ENCODE results near the gene FIGNL2. TPM values are rescaled to one million over a fixed set of nuclear protein-coding genes. Genes with fewer than 3 reads are reported as not detected.

Gene FIGNL2
- total and polyA plus RNA-seq, 9 of the 15 experiments (the other 6 are each of a cell fraction or from before 2014, with no cell fraction given): 0.01 TPM; not detected in 8

- TF ChIP-seq KAT2B (IDR thresholded peaks at IDR 0.05; ENCODE audit: low read depth, low read length) (no peak), NR2C1 (IDR thresholded peaks at IDR 0.05) (no peak), NR2C1 (tag; IDR thresholded peaks at IDR 0.05) (0 out of 2 replicates have a peak, but pooled peaks have one; percentile 24), TEAD1 (CRISPR knock-in tag; IDR thresholded peaks at IDR 0.05) (no peak), POU5F1 (IDR thresholded peaks at IDR 0.05; ENCODE audit: borderline replicate concordance, low read depth, low read length, partially characterized antibody) (no peak), NR2C2 (CRISPR knock-in tag; IDR thresholded peaks at IDR 0.05) (no peak), NR2C2 (tag; IDR thresholded peaks at IDR 0.05) (peak; percentile 58), MEIS2 (IDR thresholded peaks at IDR 0.05; ENCODE audit: partially characterized antibody) (peak; percentile 96), SMARCB1 (IDR thresholded peaks at IDR 0.05; ENCODE audit: insufficient read length, low read depth) (no peak), RCOR1 (IDR thresholded peaks at IDR 0.05; ENCODE audit: borderline replicate concordance in 1 of 2, low read depth in 2 of 2, low read length in 2 of 2) (peak in 1 of 2 experiments; percentile 48; a peak in 1 of 4 replicates), ZNF699 (CRISPR knock-in tag; IDR thresholded peaks at IDR 0.05; ENCODE audit: insufficient replicate concordance) (no peak), ZNF253 (CRISPR knock-in tag; conservative IDR thresholded peaks at IDR 0.05) (no peak), TCF7L2 (IDR thresholded peaks at IDR 0.05; ENCODE audit: low read depth, low read length) (no peak), VEZF1 (CRISPR knock-in tag; IDR thresholded peaks at IDR 0.05) (0 out of 2 replicates have a peak, but pooled peaks have one; percentile 21), KHSRP (IDR thresholded peaks at IDR 0.05) (no peak), SLC30A9 (CRISPR knock-in tag; IDR thresholded peaks at IDR 0.05) (no peak), ZNF224 (CRISPR knock-in tag; IDR thresholded peaks at IDR 0.05) (no peak), HDAC6 (IDR thresholded peaks at IDR 0.05; ENCODE audit: low read depth, low read length) (no peak), PRDM10 (IDR thresholded peaks at IDR 0.05; ENCODE audit: partially characterized antibody) (no peak)
- TF ChIP-seq, protein P1, sequence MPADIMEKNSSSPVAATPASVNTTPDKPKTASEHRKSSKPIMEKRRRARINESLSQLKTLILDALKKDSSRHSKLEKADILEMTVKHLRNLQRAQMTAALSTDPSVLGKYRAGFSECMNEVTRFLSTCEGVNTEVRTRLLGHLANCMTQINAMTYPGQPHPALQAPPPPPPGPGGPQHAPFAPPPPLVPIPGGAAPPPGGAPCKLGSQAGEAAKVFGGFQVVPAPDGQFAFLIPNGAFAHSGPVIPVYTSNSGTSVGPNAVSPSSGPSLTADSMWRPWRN (IDR thresholded peaks at IDR 0.05; ENCODE audit: low read depth): no peak
These were observed 23.6 kb upstream of the FIGNL2 start (continued) for GRCh38 chr12:51871918-51872688.

All from K562 (cell line).